ENCODE data around the gene SMIM41.

- no peak for TF ChIP-seq ZBTB33 (IDR thresholded peaks at IDR 0.05)
- no peak for TF ChIP-seq CTCF (IDR thresholded peaks at IDR 0.05; ENCODE audit: low read depth, low read length, missing input control)
- TF ChIP-seq SP1 (IDR thresholded peaks at IDR 0.05), result peak; percentile 91
These were observed 2.6 kb downstream of the SMIM41 start for GRCh38 chr12:52082026-52082668.
